ENCODE measurements around the gene WBP1. TPM values are rescaled to one million over a fixed set of nuclear protein-coding genes. Genes with fewer than 3 reads are reported as not detected.

The WBP1 gene
- total RNA-seq, 1 donor from 2014 or later: 50.8 TPM

GRCh38 chr2:74501335-74502071 lies 43.3 kb downstream of the WBP1 start:
- DNase-seq (ENCODE audit: extremely low read depth, low read depth, low spot score): no peak

- DNase-seq (ENCODE audit: extremely low read depth, low read depth, low spot score): no peak
Measured at GRCh38 chr2:74502147-74502719, 44.0 kb downstream of the WBP1 start.

- DNase-seq (ENCODE audit: extremely low read depth, low read depth, low spot score): no peak
Measured at GRCh38 chr2:74502720-74503505, 44.7 kb downstream of the WBP1 start.

GRCh38 chr2:74503506-74504475 lies 45.6 kb downstream of the WBP1 start:
- no peak for DNase-seq (ENCODE audit: extremely low read depth, low read depth, low spot score)

- no peak for DNase-seq (ENCODE audit: extremely low read depth, low read depth, low spot score)
Measured at GRCh38 chr2:74504591-74504990, 46.4 kb downstream of the WBP1 start.

- no peak for DNase-seq (ENCODE audit: extremely low read depth, low read depth, low spot score)
Measured at GRCh38 chr2:74505448-74506246, 47.4 kb downstream of the WBP1 start.

GRCh38 chr2:74507145-74507925 lies 49.1 kb downstream of the WBP1 start, which contains the start of gene PCGF1:
PCGF1 (minus strand) TSS chr2:74507695; CDS start chr2:74507668, 27 bp downstream.
- peak; percentile 83 for DNase-seq (ENCODE audit: extremely low read depth, low read depth, low spot score)

- DNase-seq (ENCODE audit: extremely low read depth, low read depth, low spot score): no peak
Measured at GRCh38 chr2:74507926-74508520, 49.8 kb downstream of the WBP1 start.

- DNase-seq (ENCODE audit: extremely low read depth, low read depth, low spot score): no peak
Measured at GRCh38 chr2:74510272-74510671, 52.0 kb downstream of the WBP1 start.

Other genes starting within 250 kb of the WBP1 start
- gene SLC4A5, start 115.0 kb upstream of the WBP1 start, total RNA-seq: 0.10 and 0.18 TPM in 2 replicates
- 152 and 167 TPM in 2 replicates for gene DCTN1, start 78.1 kb upstream of the WBP1 start, total RNA-seq
- gene C2orf81, start 36.8 kb upstream of the WBP1 start, total RNA-seq: 0.34 and 0.82 TPM in 2 replicates
- gene WDR54, start 36.7 kb upstream of the WBP1 start, total RNA-seq: 29.1 and 35.6 TPM in 2 replicates
- gene RTKN, start 16.5 kb upstream of the WBP1 start, total RNA-seq: 11.2 and 14.5 TPM in 2 replicates
- 17.2 and 21.7 TPM in 2 replicates for gene INO80B, start 3.4 kb upstream of the WBP1 start, total RNA-seq
- gene MOGS, start 6.9 kb downstream of the WBP1 start, total RNA-seq: 94.6 and 120 TPM in 2 replicates
- gene MRPL53, start 14.2 kb downstream of the WBP1 start, total RNA-seq: 12.7 and 17.0 TPM in 2 replicates
- gene CCDC142, start 24.6 kb downstream of the WBP1 start, total RNA-seq: 12.5 and 19.3 TPM in 2 replicates
- gene TTC31, start 24.6 kb downstream of the WBP1 start, total RNA-seq: 14.1 and 37.5 TPM in 2 replicates
- 3.9 and 4.3 TPM in 2 replicates for gene LBX2, start 41.2 kb downstream of the WBP1 start, total RNA-seq
- gene PCGF1, start 49.3 kb downstream of the WBP1 start, total RNA-seq: 10.9 and 14.4 TPM in 2 replicates
- not detected in 2 replicates for gene TLX2, start 56.0 kb downstream of the WBP1 start, total RNA-seq
- not detected in 2 replicates for gene DQX1, start 67.8 kb downstream of the WBP1 start, total RNA-seq
- gene AUP1, start 71.3 kb downstream of the WBP1 start, total RNA-seq: 102 and 136 TPM in 2 replicates
- 30.6 TPM in 2 replicates for gene HTRA2, start 71.5 kb downstream of the WBP1 start, total RNA-seq
- gene LOXL3, start 95.5 kb downstream of the WBP1 start, total RNA-seq: 1.1 and 2.7 TPM in 2 replicates
- 12.9 and 17.2 TPM in 2 replicates for gene DOK1, start 96.3 kb downstream of the WBP1 start, total RNA-seq
- not detected in 2 replicates for gene M1AP, start 189.9 kb downstream of the WBP1 start, total RNA-seq
- gene SEMA4F, start 195.8 kb downstream of the WBP1 start, total RNA-seq: 8.1 and 11.3 TPM in 2 replicates